ENCODE results near the gene CTH.
"Not testable (repeated sequence)": the region's sequence is repeated elsewhere in the genome, so short reads cannot be mapped to it uniquely, and the experiment has no call there.

CTH gene

DNA sequence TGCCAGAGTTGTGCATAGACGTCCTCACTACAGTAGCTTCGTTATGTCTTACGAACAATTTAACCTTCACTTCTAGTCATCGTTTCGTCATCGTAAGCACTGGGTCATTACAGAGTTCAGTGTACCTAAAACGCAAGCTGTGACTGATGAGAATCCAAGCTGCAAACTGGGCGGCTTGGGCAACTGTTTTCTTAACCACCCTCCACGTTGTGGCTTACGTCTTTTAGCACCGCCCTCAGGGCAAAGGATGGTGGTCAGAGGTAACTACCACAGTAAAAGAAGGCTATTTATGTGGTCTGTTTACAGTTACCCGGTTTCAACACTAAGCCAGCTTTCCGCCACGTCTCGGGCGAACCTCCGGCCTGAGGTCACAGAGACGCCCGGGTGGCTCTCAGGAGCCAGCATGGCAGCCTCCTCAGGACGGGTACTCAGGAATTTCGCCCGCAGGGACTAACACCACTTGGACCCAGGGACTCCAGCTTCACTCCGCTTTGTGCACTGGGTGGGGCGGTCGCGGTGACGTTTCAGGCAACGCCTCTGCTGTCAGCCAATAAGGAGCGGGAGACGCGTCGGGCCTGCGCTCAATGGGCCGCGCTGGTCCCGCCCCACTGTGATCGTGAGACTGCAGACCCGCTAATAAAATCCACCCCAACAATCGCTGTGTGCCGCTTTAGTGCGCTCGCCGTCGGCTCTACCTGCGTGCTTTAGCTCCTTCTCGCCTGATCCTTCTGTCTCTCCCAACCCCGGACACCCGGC lies at the start of gene CTH:
Gene CTH (plus strand): TSS at position 665 of the 756 bp plus-strand sequence. CDS start 148 bp downstream, outside the sequence.
- peak; percentile 48 for DNase-seq

DNA sequence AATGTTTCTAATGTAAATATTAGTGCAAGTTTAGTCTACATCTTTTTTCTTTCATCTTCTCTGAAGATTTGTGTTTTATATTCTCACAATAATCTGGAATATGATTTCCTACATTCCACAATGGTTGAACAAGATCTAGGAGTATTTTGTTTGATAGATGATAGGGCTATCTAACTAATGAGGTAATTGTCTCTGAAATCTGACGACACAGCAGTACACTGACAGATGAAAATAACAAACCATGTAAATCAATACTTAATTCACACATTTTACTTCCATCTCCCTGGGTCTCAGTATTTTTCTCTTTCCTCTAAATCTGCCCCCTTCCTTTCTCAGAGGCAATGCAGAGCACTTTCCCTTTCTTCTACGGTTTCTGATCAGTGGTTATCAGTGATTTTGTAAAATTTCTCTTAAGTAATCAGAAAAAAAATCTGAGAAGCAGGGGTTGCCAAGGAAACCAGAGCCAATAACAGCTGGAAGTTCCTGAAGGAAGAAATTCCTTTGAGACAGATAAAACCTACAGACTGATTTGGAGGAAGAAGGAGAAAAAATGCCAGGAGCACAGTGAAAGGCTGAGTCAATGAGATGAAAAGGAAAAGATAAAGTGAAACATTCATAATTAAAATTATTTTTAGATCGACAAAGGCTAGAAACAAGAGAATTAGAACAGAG lies 49.2 kb upstream of the CTH start:
- DNase-seq = no peak

DNA sequence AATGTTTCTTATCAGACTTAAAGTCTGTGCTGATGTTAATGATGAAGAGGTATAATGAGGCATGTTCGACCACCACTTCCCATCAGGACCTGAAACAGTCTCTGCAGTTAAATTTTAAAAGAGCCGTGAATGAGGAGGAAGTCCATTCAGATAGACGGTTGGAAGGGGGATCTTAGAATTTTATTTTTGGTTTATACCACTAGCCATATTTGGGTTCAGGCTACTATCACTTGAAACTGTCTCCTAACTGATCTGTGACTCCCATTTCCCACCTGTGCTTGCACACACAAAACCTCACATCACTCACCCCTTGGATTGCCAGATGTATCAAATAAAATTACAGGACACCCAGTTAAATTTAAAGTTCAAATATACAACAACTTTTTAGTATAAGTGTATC lies 46.6 kb upstream of the CTH start:
- DNase-seq = no peak

DNA sequence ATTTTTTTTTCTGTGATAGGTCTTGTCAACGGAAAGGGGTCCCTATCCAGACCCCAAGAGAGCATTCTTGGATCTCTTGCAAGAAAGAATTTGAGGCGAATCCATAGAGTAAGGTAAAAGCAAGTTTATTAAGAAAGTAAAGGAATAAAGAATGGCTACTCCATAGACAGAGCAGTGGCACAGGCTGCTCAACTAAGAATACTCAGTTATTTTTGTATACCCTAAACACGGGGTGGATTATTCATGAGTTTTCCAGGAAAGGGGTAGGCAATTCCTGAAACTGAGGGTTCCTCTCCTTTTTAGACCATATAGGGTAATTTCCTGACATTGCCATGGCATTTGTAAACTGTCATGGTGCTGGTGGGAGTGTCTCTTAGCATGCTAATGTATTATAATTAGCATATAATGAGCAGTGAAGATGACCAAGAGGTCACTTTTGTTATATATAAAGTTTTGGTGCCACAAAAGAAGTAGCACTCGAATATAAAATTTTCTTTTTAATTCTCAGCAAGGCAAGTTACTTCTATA lies 44.6 kb upstream of the CTH start:
- DNase-seq = not testable (repeated sequence)

DNA sequence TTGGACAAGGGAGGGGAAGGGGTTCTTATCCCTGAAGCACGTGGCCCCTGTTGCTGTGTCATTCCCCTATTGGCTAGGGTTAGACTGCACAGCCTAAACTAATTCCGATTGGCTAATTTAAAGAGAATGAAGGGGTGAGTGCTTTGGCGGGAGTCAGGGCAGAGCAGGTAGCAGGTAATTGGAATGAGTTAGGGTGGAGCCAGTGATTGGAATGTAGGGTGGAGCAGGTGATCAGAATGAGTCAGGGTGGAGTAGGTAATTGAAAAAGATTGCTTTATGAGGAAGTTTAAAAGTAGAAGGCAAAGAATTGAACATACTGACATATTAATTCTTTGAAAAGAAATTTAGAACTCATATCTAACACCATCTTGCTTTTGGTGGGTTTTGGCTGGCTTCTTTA lies 44.1 kb upstream of the CTH start:
- not testable (repeated sequence) for DNase-seq

DNA sequence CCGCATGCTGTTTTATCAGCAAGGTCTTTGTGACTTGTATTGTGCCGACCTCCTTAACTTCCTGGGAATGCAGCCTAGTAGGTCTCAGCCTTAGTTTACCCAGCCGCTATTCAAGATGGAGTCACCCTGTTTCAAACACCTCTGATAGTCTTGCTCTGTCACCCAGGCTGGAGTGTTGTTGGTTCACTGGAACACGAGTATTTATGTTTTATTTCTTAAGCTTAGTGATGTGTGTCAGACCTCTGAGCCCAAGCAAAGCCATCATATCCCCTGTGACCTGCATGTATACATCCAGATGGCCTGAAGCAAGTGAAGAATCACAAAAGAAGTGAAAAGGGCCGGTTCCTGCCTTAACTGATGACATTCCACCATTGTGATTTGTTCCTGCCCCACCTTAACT lies 43.7 kb upstream of the CTH start:
- not testable (repeated sequence) for DNase-seq

DNA sequence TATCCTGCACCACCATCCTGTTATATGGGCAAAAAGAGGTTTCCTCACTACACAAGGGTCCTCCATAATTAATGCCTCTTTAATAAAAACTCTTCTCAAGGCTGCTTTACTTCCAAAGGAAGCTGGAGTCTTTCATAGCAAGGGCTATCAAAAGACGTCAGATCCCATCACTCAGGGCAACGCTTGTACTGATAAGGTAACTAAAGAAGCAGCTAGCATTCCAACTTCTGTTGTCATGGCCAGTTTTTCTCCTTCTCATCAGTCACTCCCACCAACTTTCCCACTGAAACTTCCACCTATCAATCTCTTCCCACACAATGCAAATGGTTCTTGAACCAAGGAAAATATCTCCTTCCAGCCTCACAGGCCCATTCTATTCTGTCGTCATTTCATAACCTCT lies 39.5 kb upstream of the CTH start:
- not testable (repeated sequence) for DNase-seq

DNA sequence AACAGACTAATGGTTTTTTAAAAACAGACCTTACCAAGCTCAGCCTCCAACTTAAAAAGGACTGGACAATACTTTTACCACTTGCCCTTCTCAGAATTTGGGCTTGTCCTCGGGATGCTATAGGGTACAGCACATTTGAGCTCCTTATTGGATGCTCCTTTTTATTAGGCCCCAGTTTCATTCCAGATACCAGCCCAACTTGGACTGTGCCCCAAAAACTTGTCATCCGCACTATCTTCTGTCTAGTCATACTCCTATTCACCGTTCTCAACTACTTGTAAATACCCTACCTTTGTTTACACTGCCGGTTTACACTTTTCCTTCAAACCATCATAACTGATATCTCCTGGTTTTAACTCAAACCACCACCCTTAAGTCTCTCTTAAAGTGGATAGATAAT lies 38.6 kb upstream of the CTH start:
- DNase-seq = no peak

DNA sequence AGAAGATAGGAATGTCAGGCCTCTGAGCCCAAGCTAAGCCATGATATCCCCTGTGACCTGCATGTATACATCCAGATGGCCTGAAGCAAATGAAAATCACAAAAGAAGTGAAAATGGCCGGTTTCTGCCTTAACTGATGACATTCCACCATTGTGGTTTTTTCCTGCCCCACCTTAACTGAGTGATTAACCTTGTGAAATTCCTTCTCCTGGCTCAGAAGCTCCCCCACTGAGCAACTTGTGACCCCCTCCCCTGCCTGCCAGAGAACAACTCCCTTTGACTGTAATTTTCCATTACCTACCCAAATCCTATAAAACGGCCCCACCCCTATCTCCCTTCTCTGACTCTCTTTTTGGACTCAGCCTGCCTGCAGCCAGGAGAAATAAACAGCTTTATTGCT lies 37.5 kb upstream of the CTH start:
- DNase-seq = not testable (repeated sequence)

DNA sequence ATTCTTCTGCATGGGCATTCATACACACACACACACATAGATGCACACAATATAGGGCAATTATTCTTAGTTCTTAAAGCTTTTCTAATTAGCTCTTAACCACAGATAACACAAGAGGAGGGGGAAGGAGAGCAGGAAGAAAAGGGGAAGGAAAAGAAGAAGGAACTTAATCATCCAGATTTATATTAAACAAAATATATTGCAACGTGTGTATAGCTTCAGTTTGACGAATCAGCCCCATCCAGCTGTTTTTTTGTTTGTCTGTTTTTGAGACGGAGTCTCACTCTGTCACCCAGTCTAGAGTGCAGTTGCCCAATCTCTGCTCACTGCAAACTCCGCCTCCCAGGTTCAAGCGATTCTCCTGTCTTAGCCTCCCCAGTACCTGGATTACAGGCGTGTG lies 34.9 kb upstream of the CTH start:
- no peak for DNase-seq

DNA sequence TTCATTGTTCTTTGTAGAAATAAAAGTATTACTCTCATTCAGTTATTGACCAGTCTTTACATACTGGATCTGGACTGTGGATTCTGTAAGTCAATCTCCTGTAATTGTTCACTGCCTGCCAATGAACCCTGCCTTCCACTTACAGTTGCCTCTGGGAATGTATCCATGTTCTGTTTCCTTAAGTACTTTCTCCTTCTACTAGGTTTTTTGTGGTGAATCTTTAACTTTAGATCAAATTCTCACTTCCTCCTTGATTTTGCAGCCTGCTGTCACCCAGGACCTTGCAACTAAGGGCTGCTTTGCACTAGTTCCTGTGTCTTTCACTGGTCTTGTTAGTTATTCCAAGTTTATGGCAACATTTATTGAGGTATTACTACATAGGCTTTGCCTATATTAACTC lies 28.4 kb upstream of the CTH start:
- DNase-seq = no peak

DNA sequence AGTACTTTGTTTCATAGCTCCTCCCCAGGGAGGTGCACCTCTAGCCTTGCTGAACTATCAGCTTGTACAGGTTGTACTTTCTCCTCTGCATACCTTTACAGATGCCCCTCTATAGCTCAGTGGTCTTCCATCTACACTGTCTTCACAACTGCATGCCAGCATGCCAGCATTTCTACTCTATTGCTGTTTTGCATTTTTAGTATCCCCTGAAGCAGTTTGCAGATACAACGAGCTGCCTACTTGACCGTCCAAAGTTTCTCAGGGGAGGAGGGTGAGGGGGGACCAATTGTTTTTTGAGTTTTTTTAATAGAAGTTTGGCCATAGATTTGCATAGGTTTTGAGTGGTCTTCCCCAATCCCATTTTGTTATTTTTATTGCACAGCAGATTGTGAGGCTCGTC lies 27.6 kb upstream of the CTH start:
- no peak for DNase-seq

DNA sequence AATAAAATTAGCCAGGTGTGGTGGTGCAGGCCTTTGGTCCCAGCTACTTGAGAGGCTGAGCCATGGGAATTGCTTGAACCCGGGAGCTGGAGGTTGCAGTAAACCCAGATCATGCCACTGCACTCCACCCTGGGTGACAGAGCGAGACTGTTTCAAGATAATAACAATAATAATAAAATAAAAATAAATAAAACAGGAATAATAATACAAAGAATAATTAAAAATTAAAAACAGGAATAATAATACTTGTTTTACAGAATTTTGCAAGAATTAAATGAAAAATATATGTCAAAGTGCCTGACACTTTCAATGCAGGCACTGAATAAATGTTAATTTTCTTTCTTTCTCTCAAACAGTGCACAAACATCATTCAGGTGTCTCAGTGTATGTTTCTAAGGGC lies 26.5 kb upstream of the CTH start:
- DNase-seq = no peak

DNA sequence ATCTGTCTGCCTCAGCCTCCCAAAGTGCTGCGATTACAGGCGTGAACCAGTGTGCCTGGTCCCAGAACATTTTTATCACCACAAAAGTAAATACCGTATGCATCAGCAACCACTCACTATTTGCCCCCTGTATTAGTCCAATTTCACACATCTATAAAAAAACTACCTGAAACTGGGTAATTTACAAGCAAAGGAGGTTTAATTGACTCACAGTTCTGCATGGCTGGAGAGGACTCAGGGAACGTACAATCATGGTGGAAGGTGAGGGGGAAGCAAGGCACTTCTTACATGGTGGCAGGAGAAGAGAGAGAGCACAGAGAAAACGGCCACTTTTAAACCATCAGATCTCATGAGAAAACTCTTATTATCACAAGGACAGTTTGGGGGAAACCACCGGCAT lies 25.6 kb upstream of the CTH start:
- DNase-seq = no peak

DNA sequence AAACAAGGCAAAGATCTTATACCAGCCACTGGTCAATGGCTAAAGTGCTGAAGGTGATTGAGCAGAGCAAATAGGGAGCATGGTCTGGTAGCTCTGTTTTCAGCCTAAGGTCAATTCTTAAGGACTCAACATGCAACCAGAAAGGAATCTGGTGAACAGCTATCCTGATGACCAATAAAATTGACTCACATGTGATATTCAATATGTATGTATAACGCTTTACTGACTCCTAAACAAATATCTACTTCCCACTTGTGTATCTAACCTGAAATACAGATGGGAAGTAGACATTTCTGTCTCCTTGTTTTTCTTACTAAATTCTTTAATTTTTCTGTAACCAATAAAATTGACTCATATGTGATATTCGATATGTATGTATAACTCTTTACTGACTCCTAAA lies 24.9 kb upstream of the CTH start:
- DNase-seq = no peak

DNA sequence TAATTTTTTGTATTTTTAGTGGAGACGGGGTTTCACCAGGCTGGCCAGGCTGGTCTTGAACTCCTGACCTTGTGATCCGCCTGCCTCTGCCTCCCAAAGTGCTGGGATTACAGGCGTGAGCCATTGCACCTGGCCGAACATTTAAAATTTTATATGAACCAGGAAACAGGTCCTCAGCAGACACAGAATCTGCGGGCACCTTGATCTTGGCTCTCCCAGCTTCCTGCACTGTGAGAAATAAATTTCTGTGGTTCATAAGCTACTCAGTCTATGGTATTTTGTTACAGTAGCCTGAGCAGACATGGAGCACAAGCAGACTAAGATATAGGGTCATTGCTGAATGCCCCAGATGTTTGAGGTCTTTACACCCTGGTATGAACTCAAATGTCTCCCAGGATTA lies 23.6 kb upstream of the CTH start:
- no peak for DNase-seq

DNA sequence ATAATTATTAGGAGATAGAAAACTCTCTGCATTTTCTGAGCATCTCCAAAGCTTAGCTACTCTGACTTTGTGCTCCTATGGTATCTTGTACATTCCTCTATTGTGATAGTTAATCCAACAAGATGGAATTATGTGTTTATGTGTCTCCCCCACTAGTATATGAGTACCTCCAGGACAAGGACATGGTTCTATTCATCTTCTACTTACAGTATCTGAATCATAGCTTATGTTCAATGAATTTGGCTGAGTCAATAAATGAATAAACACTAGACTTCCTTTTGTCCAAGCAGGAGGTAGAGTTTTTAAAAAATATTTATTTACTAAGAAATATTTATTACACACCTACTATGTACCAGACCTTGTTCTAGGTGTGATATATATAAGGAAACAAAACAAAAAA lies 18.4 kb upstream of the CTH start:
- no peak for DNase-seq

DNA sequence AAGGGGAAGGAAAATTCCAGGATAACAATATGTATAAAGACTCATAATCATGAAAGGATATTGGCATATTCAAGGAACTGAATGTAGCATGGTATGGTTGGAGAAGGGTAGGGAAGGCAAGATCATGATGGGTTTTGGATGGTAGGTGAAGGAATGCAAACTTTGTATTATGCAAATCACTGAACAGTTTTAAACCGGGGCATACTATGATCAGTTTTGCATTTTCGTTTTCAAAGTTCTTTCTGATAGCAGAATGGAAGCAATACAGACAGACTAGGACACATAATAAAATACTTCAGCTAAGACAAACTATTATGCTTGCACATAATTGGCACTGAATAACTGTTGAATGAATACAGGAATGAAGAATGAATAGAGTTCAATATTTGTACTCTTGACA lies 14.5 kb upstream of the CTH start:
- DNase-seq = no peak

DNA sequence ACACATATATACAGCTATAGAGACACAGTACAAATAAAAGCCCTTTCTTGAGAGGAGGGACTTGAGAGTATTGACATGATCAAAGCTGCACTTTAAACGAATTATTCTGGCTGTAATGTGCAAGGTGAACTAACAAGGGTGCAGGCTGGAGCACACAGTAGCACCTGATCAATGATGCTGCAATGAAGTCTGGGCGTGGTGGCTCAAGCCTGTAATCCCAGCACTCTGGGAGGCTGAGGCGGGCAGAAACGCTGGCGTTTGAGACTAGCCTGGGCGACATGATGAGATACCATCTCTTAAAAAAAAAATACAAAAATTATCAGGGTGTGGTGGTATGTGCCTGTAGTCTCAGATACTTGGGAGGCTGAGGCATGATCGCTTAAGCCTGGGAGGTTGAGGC lies 14.1 kb upstream of the CTH start:
- no peak for DNase-seq

DNA sequence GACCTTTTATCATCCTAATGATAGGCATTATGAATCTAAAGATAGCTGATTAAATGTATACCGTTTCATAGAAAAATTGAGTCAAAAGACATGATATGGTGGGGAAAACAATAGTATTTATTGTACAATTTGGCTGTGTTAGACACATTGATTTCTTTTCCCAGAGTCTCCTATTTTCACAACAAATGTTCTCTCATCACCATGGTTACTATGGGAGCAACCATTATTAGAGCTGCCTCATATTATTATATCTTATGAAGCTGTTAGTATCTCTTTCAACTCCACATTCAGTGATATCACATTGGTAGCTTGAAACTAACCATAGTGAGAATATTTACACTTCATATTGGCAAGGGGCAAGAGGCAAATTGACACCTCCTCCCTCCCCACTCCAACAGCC lies 10.7 kb upstream of the CTH start:
- no peak for DNase-seq

DNA sequence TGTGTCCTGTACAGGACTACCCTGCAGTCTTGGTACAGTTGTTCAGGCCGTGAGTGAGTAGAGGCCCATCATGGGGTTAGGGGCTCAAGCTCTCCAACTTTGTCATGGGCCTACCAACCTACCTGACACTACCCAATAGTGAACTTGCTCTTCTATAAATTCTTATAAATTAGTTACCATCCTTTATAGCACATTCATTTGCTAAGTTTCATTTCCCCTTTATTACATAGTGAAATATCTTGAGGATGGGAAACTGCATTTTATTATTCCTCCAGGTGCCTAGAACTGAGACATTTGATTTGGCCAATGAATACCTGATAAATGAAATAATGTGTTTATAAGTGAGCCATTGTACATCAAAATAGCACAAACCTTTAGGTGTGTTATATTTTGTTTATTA lies 9.1 kb upstream of the CTH start:
- no peak for DNase-seq

DNA sequence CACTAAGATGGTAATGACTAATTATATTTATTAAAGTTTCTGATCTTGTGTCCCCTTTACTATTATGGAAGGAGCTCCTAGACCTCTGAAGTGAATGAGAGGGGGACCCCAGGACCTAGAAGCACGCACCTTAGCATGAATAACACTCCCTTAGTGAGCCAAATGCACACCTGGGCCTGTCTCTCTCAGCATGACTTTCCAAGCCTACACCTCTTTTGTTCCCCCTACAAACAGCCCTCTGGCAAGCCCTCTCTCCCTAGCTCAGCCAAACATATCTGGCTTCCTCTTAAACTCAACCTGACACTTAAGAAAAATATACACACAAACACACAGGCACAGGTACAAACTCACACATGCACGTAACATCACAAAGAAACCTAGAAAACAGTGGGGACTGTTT lies 7.3 kb upstream of the CTH start:
- DNase-seq = no peak

DNA sequence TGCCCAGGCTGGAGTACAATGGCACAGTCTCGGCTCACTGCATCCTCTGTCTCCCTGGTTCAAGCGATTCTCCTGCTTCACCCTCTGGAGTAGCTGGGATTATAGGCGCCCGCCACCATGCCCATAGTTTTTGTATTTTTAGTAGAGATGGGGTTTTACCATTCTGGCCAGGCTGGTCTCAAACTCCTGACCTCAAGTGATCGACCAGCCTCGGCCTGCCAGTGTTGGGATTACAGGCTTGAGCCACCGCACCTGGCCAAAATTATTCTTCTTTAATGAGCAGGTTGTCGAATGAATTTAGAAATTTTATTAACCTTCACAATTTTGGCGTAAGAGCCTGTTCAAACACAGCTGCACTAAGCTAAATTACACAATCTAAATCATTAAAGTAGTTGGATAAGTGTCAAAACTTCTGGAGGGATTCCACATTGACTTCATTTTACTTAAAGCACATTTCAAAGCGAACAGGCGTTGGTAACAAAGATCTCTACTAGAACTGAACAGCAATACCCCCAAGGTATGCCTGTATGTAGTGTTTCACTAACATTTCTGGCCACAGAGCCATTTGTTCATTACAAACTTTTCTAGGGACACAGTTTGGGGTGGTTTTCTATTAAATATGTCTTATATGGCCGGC lies 5.2 kb upstream of the CTH start:
- DNase-seq = no peak

DNA sequence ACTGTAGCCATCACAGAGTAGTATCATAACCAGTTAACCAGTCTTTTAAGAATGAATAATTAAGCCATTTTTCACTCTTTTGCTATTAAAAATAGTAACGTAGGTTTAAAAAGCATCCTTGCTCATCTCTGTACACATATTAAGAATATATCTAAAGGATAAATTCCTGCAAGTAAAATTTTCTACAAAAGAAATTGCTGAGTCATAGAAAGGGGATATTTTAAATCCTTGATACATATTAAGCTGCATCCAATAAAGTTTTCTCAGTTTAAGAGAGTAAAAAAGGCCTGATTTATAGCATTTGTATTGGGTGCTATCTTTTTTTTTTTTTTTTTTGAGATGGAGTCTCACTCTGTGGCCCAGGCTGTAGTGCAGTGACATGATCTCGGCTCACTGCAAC lies 1.9 kb upstream of the CTH start:
- no peak for DNase-seq

All from cortex of kidney (tissue), 1 donor.